IMR-90 (cell line): ENCODE measurements around the gene SEMA4D. TPM values are rescaled to one million over a fixed set of nuclear protein-coding genes. Genes with fewer than 3 reads are reported as not detected.

Experiments used
- ATAC-seq: fragments of 200-7000 bp; cut with Tn5 transposase; 2 replicates; pipeline ENCODE4 v1.9.1; 2020; ENCODE audit warnings: low read depth, mild to moderate bottlenecking, moderate library complexity
- BruUV-seq: library from RNA; stranded (reverse); fragments of 400-500 nt; replicated peaks from 2 replicates; lab custom pipeline; 2021; lab: Mats Ljungman, UMichigan
- CTCF ChIA-PET: fragments of 300-600 bp; formaldehyde crosslinking; extraction: SDS; loops from one replicate; lab custom pipeline; 2021; ENCODE audit warnings: antibody characterized with exemption; lab: Yijun Ruan, JAX
- POLR2A ChIA-PET: fragments of 300-600 bp; sonication (Branson Sonifier 250); formaldehyde crosslinking; loops from one replicate; lab custom pipeline; 2022; ENCODE audit warnings: antibody characterized with exemption; ENCODE audit not compliant: unreplicated experiment; lab: Charles Lee
- DNase-seq: peaks from one replicate; pipeline ENCODE4 v3.0.0; 2013
- H2AFZ ChIP-seq: replicated peaks from 2 replicates; pipeline ENCODE3; 2013; ENCODE audit warnings: low read length, mild to moderate bottlenecking; ENCODE audit not compliant: poor library complexity
- H2AK5ac ChIP-seq: 2 replicates; pipeline ENCODE4 v1.6.1; 2013; ENCODE audit warnings: low read depth, low read length, inconsistent platforms
- H2AK9ac ChIP-seq: replicated peaks from 2 replicates; pipeline ENCODE3; 2013; ENCODE audit warnings: mild to moderate bottlenecking, low read depth, low read length, moderate library complexity; ENCODE audit not compliant: poor library complexity
- H2BK120ac ChIP-seq: 2 replicates; pipeline ENCODE4 v1.6.1; 2013; ENCODE audit warnings: low read depth, low read length, inconsistent platforms
- H2BK15ac ChIP-seq: 3 replicates; pipeline ENCODE4 v1.6.1; 2013; ENCODE audit warnings: low read depth, low read length, inconsistent platforms
- H2BK20ac ChIP-seq: 2 replicates; pipeline ENCODE4 v1.6.1; 2013; ENCODE audit warnings: low read depth, mild to moderate bottlenecking, inconsistent platforms, low read length, moderate library complexity
- H2BK5ac ChIP-seq: 2 replicates; pipeline ENCODE4 v1.6.1; 2013; ENCODE audit warnings: mild to moderate bottlenecking, low read depth, low read length, inconsistent platforms; ENCODE audit not compliant: poor library complexity, severe bottlenecking
- H3K14ac ChIP-seq: replicated peaks from 2 replicates; pipeline ENCODE4 v1.6.1; 2013; ENCODE audit warnings: low read depth, low read length, inconsistent platforms
- H3K18ac ChIP-seq: 2 replicates; pipeline ENCODE4 v1.6.1; 2013; ENCODE audit warnings: low read depth, low read length, control low read depth
- H3K23ac ChIP-seq: 2 replicates; pipeline ENCODE4 v1.6.1; 2013; ENCODE audit warnings: low read depth, low read length, inconsistent platforms
- H3K27ac ChIP-seq: 2 replicates; pipeline ENCODE4 v1.5.1; 2013; ENCODE audit warnings: mild to moderate bottlenecking, control low read depth, low read length; ENCODE audit not compliant: insufficient read depth
- H3K27me3 ChIP-seq: 2 replicates; pipeline ENCODE4 v1.6.1; 2013; ENCODE audit warnings: low read length; ENCODE audit not compliant: control insufficient read depth, insufficient read depth
- H3K36me3 ChIP-seq: 2 replicates; pipeline ENCODE4 v1.6.1; 2013; ENCODE audit warnings: low read length, mixed read lengths; ENCODE audit not compliant: control insufficient read depth, insufficient read depth
- H3K4ac ChIP-seq: 2 replicates; pipeline ENCODE4 v1.6.1; 2013; ENCODE audit warnings: low read depth, low read length, inconsistent platforms
- H3K4me1 ChIP-seq: 2 replicates; pipeline ENCODE4 v1.6.1; 2013; ENCODE audit warnings: low read length, mixed read lengths; ENCODE audit not compliant: control insufficient read depth, insufficient read depth
- H3K4me2 ChIP-seq: 2 replicates; pipeline ENCODE4 v1.6.1; 2013; ENCODE audit warnings: low read depth, mild to moderate bottlenecking, control low read depth, low read length, moderate library complexity
- H3K4me3 ChIP-seq: 2 replicates; pipeline ENCODE4 v1.5.1; 2013; ENCODE audit warnings: low read depth, mild to moderate bottlenecking, control low read depth, low read length, moderate library complexity; ENCODE audit not compliant: insufficient read depth
- H3K56ac ChIP-seq: 2 replicates; pipeline ENCODE4 v1.6.1; 2013; ENCODE audit warnings: low read length, inconsistent platforms; ENCODE audit not compliant: insufficient read depth; ENCODE audit errors: extremely low read depth
- H3K79me1 ChIP-seq, 2 experiments: 2 replicates each; pipeline ENCODE4 v1.6.1; 2013; ENCODE audit warnings: low read length in 2 of 2, inconsistent platforms in 1 of 2, low read depth in 1 of 2
- H3K9ac ChIP-seq: 2 replicates; pipeline ENCODE4 v1.6.1; 2013; ENCODE audit warnings: low read depth, low read length, control low read depth
- H3K9me1 ChIP-seq: 2 replicates; pipeline ENCODE4 v1.6.1; 2013; ENCODE audit warnings: low read length, inconsistent platforms; ENCODE audit not compliant: insufficient read depth
- H3K9me3 ChIP-seq: 2 replicates; pipeline ENCODE4 v1.6.1; 2013; ENCODE audit warnings: low read length; ENCODE audit not compliant: control insufficient read depth, insufficient read depth
- H4K20me1 ChIP-seq: 2 replicates; pipeline ENCODE4 v1.6.1; 2013; ENCODE audit warnings: low read length, inconsistent platforms; ENCODE audit not compliant: insufficient read depth
- H4K5ac ChIP-seq: 2 replicates; pipeline ENCODE4 v1.6.1; 2013; ENCODE audit warnings: mild to moderate bottlenecking, low read depth, low read length, control low read depth
- H4K8ac ChIP-seq, 2 experiments: 2 replicates each; pipeline ENCODE4 v1.6.1; 2013; ENCODE audit warnings: low read depth in 2 of 2, low read length in 2 of 2, control low read depth in 1 of 2, inconsistent platforms in 1 of 2
- H4K91ac ChIP-seq: 2 replicates; pipeline ENCODE4 v1.6.1; 2013; ENCODE audit warnings: low read depth, low read length, inconsistent platforms; ENCODE audit not compliant: insufficient read depth
- CHD1 ChIP-seq: IDR thresholded peaks from 2 replicates; pipeline ENCODE4 v1.6.1; 2012; ENCODE audit warnings: low read depth, low read length, improper control_type of control experiment
- CTCF ChIP-seq: conservative IDR thresholded peaks from 2 replicates; pipeline ENCODE4 v1.5.1; 2012; ENCODE audit warnings: mild to moderate bottlenecking, low read depth, low read length, improper control_type of control experiment
- ELK1 ChIP-seq: fragments of 150-350 bp; IDR thresholded peaks from 2 replicates; pipeline ENCODE4 v1.6.1; 2016; ENCODE audit warnings: low read depth, mild to moderate bottlenecking, low read length, moderate library complexity, borderline replicate concordance
- MAFK ChIP-seq: IDR thresholded peaks from 2 replicates; pipeline ENCODE4 v1.6.1; 2012; ENCODE audit warnings: low read depth, low read length, improper control_type of control experiment
- MAZ ChIP-seq: IDR thresholded peaks from 2 replicates; pipeline ENCODE4 v1.6.1; 2012; ENCODE audit warnings: low read depth, mild to moderate bottlenecking, low read length, improper control_type of control experiment, moderate library complexity, borderline replicate concordance
- NFE2L2 ChIP-seq: fragments of 150-350 bp; IDR thresholded peaks from 2 replicates; pipeline ENCODE4 v1.6.1; 2016; ENCODE audit warnings: low read depth, mild to moderate bottlenecking, low read length
- POLR2A ChIP-seq: IDR thresholded peaks from 2 replicates; pipeline ENCODE4 v1.6.1; 2012; ENCODE audit warnings: mild to moderate bottlenecking, low read depth, low read length
- RAD21 ChIP-seq: IDR thresholded peaks from 2 replicates; pipeline ENCODE4 v1.6.1; 2012; ENCODE audit warnings: low read length, improper control_type of control experiment
- RCOR1 ChIP-seq: IDR thresholded peaks from 2 replicates; pipeline ENCODE4 v1.6.1; 2012; ENCODE audit warnings: mild to moderate bottlenecking, low read length, improper control_type of control experiment; ENCODE audit not compliant: insufficient replicate concordance
- SMC3 ChIP-seq: fragments of 150-350 bp; IDR thresholded peaks from 2 replicates; pipeline ENCODE4 v1.6.1; 2016; ENCODE audit warnings: low read depth, mild to moderate bottlenecking, antibody characterized with exemption, low read length, moderate library complexity
- WGBS, 2 experiments: methylation state at CpG; one replicate each; pipeline versions ENCODE4 v1.1.5 to v1.1.7; 2013; ENCODE audit warnings: missing lambda C conversion rate in 2 of 2; ENCODE audit not compliant: insufficient read length in 1 of 2; ENCODE audit errors: extremely low coverage in 2 of 2; 5-methylcytosine and 5-hydroxymethylcytosine counted together
- dilution Hi-C: fragments of 300-500 bp; cut with HindIII; formaldehyde crosslinking; loops from one replicate; pipeline ENCODE4 v1.14.3; 2018; ENCODE audit warnings: low sequenced_read_pairs; ENCODE audit not compliant: unreplicated experiment
- in situ Hi-C: fragments of 300-500 bp; cut with MboI; formaldehyde crosslinking; loops from 3 replicates; pipeline ENCODE4 v1.14.3; 2019; ENCODE audit warnings: low sequenced_read_pairs, inconsistent platforms, mixed read lengths
- intact Hi-C: fragments of 100-400 bp; cut with micrococcal nuclease; formaldehyde crosslinking; loops from 2 replicates; pipeline ENCODE4 v1.10.0; 2022
- polyA plus RNA-seq, 3 experiments: library from polyadenylated mRNA; depleted of rRNA; stranded (reverse); fragments of >200 nt; gene quantifications; 2 replicates each; pipeline ENCODE4 v1.2.3, GENCODE V29; 2012; ENCODE audit warnings: low replicate concordance in 1 of 3
- total RNA-seq: library from RNA; depleted of rRNA; stranded (reverse); fragments of >200 nt; gene quantifications from 2 replicates; pipeline ENCODE4 v1.2.3, GENCODE V29; 2012

SEMA4D gene
- total and polyA plus RNA-seq, 2 of the 4 experiments (the other 2 are of a cell fraction), result 0.90 to 1.5 TPM

- intact Hi-C loops, result no loop called here
Observed at GRCh38 chr9:89536600-89536999, 38.7 kb upstream of the SEMA4D start.

More at GRCh38 chr9:89536600-89536999, 38.7 kb upstream of the SEMA4D start:
- Histone ChIP-seq H2AFZ (no peak overlapping the region), H4K20me1 (no peaks in the 10 kb centered on the region), H3K4me1 (no peaks in the 10 kb centered on the region), H2AK5ac (no peak overlapping the region), H3K9me1 (0 out of 2 replicates have a peak, but pooled peaks cover 3% of the 10 kb centered on the region), H3K18ac (no peak overlapping the region), H3K27me3 (peaks cover 18% of the 10 kb centered on the region; the same call in 1 of the 2 replicates), H3K9me3 (no peaks in the 10 kb centered on the region), H4K91ac (no peak overlapping the region), H3K79me1 (no peaks in the 10 kb centered on the region), H3K27ac (no peak overlapping the region), H3K4ac (no peak overlapping the region), H3K23ac (no peak overlapping the region), H2BK5ac (no peak overlapping the region), H2BK120ac (no peak overlapping the region), H3K14ac (no peak overlapping the region), H4K5ac (no peak overlapping the region), H3K4me2 (no peak overlapping the region), H2BK15ac (no peak overlapping the region), H4K8ac (no peak overlapping the region), H2AK9ac (no peak overlapping the region), H3K56ac (no peak overlapping the region), H3K9ac (no peak overlapping the region), H3K36me3 (no peaks in the 10 kb centered on the region), H3K4me3 (no peak overlapping the region), H2BK20ac (no peak overlapping the region)
- no CpG with 5 or more reads among the region's 5 CpGs for WGBS, 2 experiments
- dilution Hi-C loops, result no loop called here
- BruUV-seq, result no TSS peak
- TF ChIP-seq RCOR1, result no peak
- TF ChIP-seq MAFK, result no peak
- no peak for TF ChIP-seq ELK1
- no peak for TF ChIP-seq NFE2L2
- TF ChIP-seq SMC3, result no peak
- no peak for TF ChIP-seq CHD1
- no peak for TF ChIP-seq CTCF
- no peak for TF ChIP-seq POLR2A
- no peak for TF ChIP-seq RAD21
- TF ChIP-seq MAZ, result no peak
- ATAC-seq, result no peak
- no peak for DNase-seq
- ChIA-PET CTCF (interaction anchor here (0.5 kb wide), 1 partner anchor 1093 kb away, joined by 5 read pairs; no protein-coding TSS in a partner anchor), POLR2A (no interaction called here)
- in situ Hi-C loops, result no loop called here
